Pancreas (tissue), 10 donors: ENCODE results near the gene SORCS2. TPM values are rescaled to one million over a fixed set of nuclear protein-coding genes. Genes with fewer than 3 reads are reported as not detected.

Source experiments
- ATAC-seq, 4 donors: fragments of 200-7000 bp; cut with Tn5 transposase; one replicate each; pipeline versions ENCODE4 v1.8.0 to v1.9.1; 2020; ENCODE audit warnings: mild to moderate bottlenecking in 4 of 4, moderate library complexity in 4 of 4
- DNase-seq, 6 donors: peaks; one replicate each; pipeline ENCODE4 v3.0.0-alpha.2; 2020
- FAIRE-seq: peaks from 2 replicates; lab custom pipeline; 2012; peaks lifted over from hg19 to GRCh38; lab: Jason Lieb, UNC
- H3K27ac ChIP-seq, 4 donors: fragments of 200-600 bp; sonication (generic); 1 replicate in 3 of 4; 2 replicates in 1 of 4; pipeline versions ENCODE4 v1.5.0 to v1.8.0; 2020
- H3K27me3 ChIP-seq, 4 donors: fragments of 200-600 bp; one replicate each; pipeline ENCODE4 v1.8.0; 2021
- H3K36me3 ChIP-seq, 3 donors: fragments of 200-600 bp; sonication (generic) in 1 of 3; one replicate each; pipeline versions ENCODE4 v1.5.0 to v1.8.0; 2020 to 2021
- H3K4me1 ChIP-seq, 3 donors: fragments of 200-600 bp; one replicate each; pipeline ENCODE4 v1.8.0; 2021
- H3K4me3 ChIP-seq, 4 donors: fragments of 200-600 bp; sonication (generic) in 2 of 4; one replicate each; pipeline versions ENCODE4 v1.5.0 to v1.8.0; 2020 to 2021
- H3K9me3 ChIP-seq, 4 donors: fragments of 200-600 bp; one replicate each; pipeline ENCODE4 v1.8.0; 2021
- CTCF ChIP-seq, 4 donors: fragments of 200-600 bp; sonication (generic) in 3 of 4; IDR thresholded peaks; one replicate each; pipeline versions ENCODE4 v1.5.0 to v1.8.0; 2021; ENCODE audit warnings: antibody characterized with exemption in 4 of 4
- WGBS, 2 donors: extraction: QIAGEN DNeasy Blood & Tissue Kit; methylation state at CpG; one replicate each; pipeline ENCODE4 v1.1.7; 2013; 5-methylcytosine and 5-hydroxymethylcytosine counted together
- intact Hi-C, 3 donors: fragments of 100-400 bp; cut with DNase I; formaldehyde crosslinking; loops; one replicate each; pipeline versions ENCODE4 v1.11.1 to v1.14.2; 2022
- polyA plus RNA-seq, 2 donors: library from polyadenylated mRNA; stranded (reverse); fragments of 200-250 nt; gene quantifications; one replicate each; pipeline ENCODE4 v1.2.3, GENCODE V29; 2013
- total RNA-seq, 6 donors: library from RNA; stranded (reverse); fragmentation: NEBNext Ultra II Directional in 4 of 6; extraction: Animal tissue kit (Norgen Biotek cat#: 25700) in 4 of 6; gene quantifications; one replicate each; pipeline versions ENCODE4 v1.2.1 to v1.2.4, GENCODE V29; 2021 to 2023
- donor health status: healthy with polysubstance abuse.
- donor health status: DM: no; HTN: no; CAD: no; lungs with moderate emphysema.
- donor health status: DM: no; HTN: no; CAD: no.
- donor health status: control.
- donor health status: control.
- donor health status: Bipolar disorder and iron deficiency.
- donor health status: DM: yes; HTN: yes; CAD: no.
- donor health status: DM: no; HTN: no; CAD: no.
- donor health status: DM: no; HTN: no; CAD: no.
- donor health status: DM: yes; HTN: yes; CAD: no.

SORCS2 gene
- total and polyA plus RNA-seq, 8 donors, result 0.14 to 1.7 (median 0.42) TPM

GRCh38 chr4:7199771-7200441 lies 7.6 kb downstream of the SORCS2 start:
- H3K4me3 ChIP-seq, result no peak overlapping the region
- no peak for ATAC-seq
- H3K36me3 ChIP-seq, result no peaks in the 10 kb centered on the region
- FAIRE-seq, result no peak
- intact Hi-C loops, result loop anchor here in 2 of 3 donors (5.0 to 10.0 kb wide), 2 partner anchors 515 to 522 kb away; no protein-coding TSS in a partner anchor
- H3K27ac ChIP-seq, result no peak overlapping the region
- no peak for TF ChIP-seq CTCF (IDR thresholded peaks at IDR 0.05)
- peak in 1 of 6 donors; percentile 35 for DNase-seq
- 59 to 68% methylated on average over 16 of the region's 16 CpGs for WGBS, 2 donors
- peaks cover 0 to 6% (median 0%) of the 10 kb centered on the region in 4 donors for H3K27me3 ChIP-seq
- no peaks in the 10 kb centered on the region for H3K4me1 ChIP-seq
- no peaks in the 10 kb centered on the region for H3K9me3 ChIP-seq

GRCh38 chr4:7200801-7201200 lies 8.5 kb downstream of the SORCS2 start:
- DNase-seq (peak in 1 of 6 donors; percentile 30), ATAC-seq (no peak), FAIRE-seq (no peak)
- H3K27me3 ChIP-seq, result peaks cover 0 to 6% (median 0%) of the 10 kb centered on the region in 4 donors
- WGBS, 2 donors, result 76 to 88% methylated on average over 12 of the region's 12 CpGs
- H3K36me3 ChIP-seq, result no peaks in the 10 kb centered on the region
- no peaks in the 10 kb centered on the region for H3K9me3 ChIP-seq
- TF ChIP-seq CTCF (IDR thresholded peaks at IDR 0.05), result no peak
- no peak overlapping the region for H3K4me3 ChIP-seq
- intact Hi-C loops, result no loop called here
- no peak overlapping the region for H3K27ac ChIP-seq
- no peaks in the 10 kb centered on the region for H3K4me1 ChIP-seq

GRCh38 chr4:7201420-7202305 lies 9.3 kb downstream of the SORCS2 start:
- 64 to 67% methylated on average over 29 of the region's 29 CpGs for WGBS, 2 donors
- DNase-seq (peak in 1 of 6 donors; percentile 27), FAIRE-seq (no peak), ATAC-seq (no peak)
- Histone ChIP-seq H3K4me1 (no peaks in the 10 kb centered on the region), H3K27me3 (peaks cover 0 to 6% (median 0%) of the 10 kb centered on the region in 4 donors), H3K27ac (no peak overlapping the region), H3K9me3 (no peaks in the 10 kb centered on the region), H3K36me3 (no peaks in the 10 kb centered on the region), H3K4me3 (no peak overlapping the region)
- no peak for TF ChIP-seq CTCF (IDR thresholded peaks at IDR 0.05)
- intact Hi-C loops, result no loop called here

- intact Hi-C loops, result no loop called here
- 70 to 72% methylated on average over 8 of the region's 8 CpGs for WGBS, 2 donors
- no peaks in the 10 kb centered on the region for H3K36me3 ChIP-seq
- H3K27ac ChIP-seq, result no peak overlapping the region
- H3K27me3 ChIP-seq, result peaks cover 0 to 6% (median 0%) of the 10 kb centered on the region in 4 donors
- FAIRE-seq (no peak), ATAC-seq (no peak), DNase-seq (no peak)
- H3K4me3 ChIP-seq, result no peak overlapping the region
- TF ChIP-seq CTCF (IDR thresholded peaks at IDR 0.05), result no peak
- no peaks in the 10 kb centered on the region for H3K9me3 ChIP-seq
- H3K4me1 ChIP-seq, result no peaks in the 10 kb centered on the region
Observed at GRCh38 chr4:7202411-7202810, 10.1 kb downstream of the SORCS2 start.
